HL-60/S4 treated with retinoic acid at 250 ng/mL for 4 days and 3 days (cell line): Measurements from ENCODE around the gene PHC2.

Experiments used
- in situ Hi-C: fragments of 300-500 bp; cut with MboI; formaldehyde crosslinking; loops from 2 replicates; pipeline ENCODE4 v1.7.0; 2022; ENCODE audit warnings: low sequenced_read_pairs

PHC2 gene

GRCh38 chr1:33275706-33276572 lies 155.0 kb downstream of the PHC2 start:
- in situ Hi-C loops = no loop called here

- in situ Hi-C loops = no loop called here
These were observed 155.7 kb downstream of the PHC2 start for GRCh38 chr1:33275195-33275594.

- in situ Hi-C loops = no loop called here
These were observed 156.4 kb downstream of the PHC2 start for GRCh38 chr1:33274446-33274845.

DNA sequence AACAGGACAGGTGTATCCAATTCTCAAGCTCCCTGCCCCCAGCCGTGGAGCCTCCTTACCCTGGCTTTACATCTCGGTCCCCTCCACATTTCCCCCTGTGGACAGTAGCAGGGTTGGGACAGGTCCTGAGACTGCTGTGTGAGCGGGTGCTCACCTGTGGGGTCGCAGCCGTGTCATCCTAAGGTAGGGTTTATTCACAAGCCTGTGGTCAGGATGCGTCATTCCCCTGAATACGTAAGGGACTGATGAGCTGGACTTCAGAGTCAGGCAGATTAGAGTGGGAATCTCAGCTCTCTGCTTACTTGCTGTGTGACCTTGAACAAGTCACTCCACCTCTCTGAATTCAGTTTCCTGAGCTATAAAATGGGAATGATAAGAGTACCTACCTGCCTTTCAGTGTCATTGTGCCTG lies 156.9 kb downstream of the PHC2 start:
- in situ Hi-C loops = no loop called here
